Thyroid gland (tissue), 4 donors: ENCODE results near the gene ANKRD11.

Experiments
- POLR2A ChIP-seq, 2 donors: fragments of 450-650 bp; IDR thresholded peaks; one replicate each; pipeline ENCODE4 v1.6.1; 2017; ENCODE audit warnings: antibody characterized with exemption in 2 of 2, mild to moderate bottlenecking in 2 of 2, moderate library complexity in 1 of 2
- TF ChIP-seq, protein P1 (sequence below), 6 experiments: fragments of 200-600 bp in 3 of 6; fragments of 450-650 bp in 3 of 6; sonication (generic) in 3 of 6; IDR thresholded peaks; one replicate each; pipeline ENCODE4 v1.5.1; 2016 to 2019; ENCODE audit warnings: antibody characterized with exemption in 6 of 6, mild to moderate bottlenecking in 2 of 6, inconsistent platforms in 1 of 6, moderate library complexity in 1 of 6

DNA sequence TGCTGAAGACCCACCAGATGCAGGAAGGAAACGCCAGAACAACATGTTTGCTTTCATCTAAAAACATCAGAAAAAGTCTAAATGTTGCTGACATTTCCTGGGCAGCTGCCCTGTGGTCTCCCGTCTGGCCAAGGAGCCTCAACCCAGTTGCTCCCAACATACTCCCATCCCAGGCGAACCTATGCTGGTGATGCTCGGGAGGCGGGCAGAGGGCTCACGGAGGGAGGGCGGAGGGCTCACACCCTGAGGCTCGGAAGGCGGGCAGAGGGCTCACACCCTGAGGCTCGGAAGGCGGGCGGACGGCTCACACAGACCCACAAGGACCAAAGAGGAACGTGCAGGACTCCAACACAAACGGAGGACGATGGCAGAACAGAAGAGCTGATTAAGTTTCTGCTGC lies 135.4 kb downstream of the ANKRD11 start:
- TF ChIP-seq, protein P1, sequence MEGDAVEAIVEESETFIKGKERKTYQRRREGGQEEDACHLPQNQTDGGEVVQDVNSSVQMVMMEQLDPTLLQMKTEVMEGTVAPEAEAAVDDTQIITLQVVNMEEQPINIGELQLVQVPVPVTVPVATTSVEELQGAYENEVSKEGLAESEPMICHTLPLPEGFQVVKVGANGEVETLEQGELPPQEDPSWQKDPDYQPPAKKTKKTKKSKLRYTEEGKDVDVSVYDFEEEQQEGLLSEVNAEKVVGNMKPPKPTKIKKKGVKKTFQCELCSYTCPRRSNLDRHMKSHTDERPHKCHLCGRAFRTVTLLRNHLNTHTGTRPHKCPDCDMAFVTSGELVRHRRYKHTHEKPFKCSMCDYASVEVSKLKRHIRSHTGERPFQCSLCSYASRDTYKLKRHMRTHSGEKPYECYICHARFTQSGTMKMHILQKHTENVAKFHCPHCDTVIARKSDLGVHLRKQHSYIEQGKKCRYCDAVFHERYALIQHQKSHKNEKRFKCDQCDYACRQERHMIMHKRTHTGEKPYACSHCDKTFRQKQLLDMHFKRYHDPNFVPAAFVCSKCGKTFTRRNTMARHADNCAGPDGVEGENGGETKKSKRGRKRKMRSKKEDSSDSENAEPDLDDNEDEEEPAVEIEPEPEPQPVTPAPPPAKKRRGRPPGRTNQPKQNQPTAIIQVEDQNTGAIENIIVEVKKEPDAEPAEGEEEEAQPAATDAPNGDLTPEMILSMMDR (IDR thresholded peaks at IDR 0.05) = no peak
- no peak for TF ChIP-seq POLR2A (IDR thresholded peaks at IDR 0.05)
